HuH-7 (cell line): Measurements from ENCODE around the gene MICAL2.

Experiments used
- DNase-seq: peaks from one replicate; pipeline ENCODE4 v3.0.0; 2011; ENCODE audit warnings: low spot score

Gene MICAL2

DNA sequence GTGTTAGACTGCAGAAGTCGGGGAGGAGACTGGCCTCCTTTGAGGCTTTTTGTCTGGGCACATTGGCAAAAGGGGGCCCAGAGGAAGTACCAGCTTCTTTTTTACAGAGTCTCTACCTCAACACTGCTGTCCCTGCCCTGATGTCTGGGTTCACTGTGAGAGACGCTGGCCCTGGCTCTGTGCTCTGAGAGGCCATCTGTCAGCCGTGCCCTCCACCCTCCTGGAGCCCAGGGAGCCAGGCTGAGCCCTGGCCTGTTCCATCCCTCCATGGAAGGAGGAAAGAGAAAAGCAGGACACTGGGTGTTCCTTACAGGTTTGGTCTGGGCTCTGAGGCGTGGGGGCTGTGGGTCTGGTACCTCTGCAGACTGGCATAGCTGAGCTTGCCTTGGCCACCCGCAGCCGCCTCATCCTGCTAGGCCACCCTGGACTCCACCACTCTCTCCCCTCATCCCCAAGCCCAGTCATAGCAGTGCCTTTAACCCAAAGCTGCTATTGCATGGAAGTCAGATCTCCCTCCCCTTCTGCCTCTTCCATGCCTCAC is 161.5 kb downstream of the MICAL2 start:
- no peak for DNase-seq

GRCh38 chr11:12272821-12273617 is 162.6 kb downstream of the MICAL2 start:
- no peak for DNase-seq

DNA sequence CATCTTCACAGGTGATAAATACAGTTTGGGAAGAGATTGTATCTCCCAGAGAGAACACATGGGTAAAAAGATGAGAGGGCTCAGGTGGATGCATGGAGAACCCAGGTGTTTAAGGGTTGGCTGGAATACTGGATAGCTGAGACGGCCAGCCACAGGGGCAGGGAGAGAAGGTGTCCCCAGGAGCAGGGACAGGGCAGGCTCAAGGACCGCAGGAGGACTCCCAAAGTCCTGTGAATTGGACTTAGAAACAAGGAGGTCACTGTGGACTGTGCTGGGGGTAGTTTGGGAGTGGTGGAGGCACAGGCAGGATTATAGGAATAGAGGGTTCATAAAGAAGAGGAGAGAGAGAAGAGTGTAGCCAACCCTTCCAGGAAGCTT is 163.2 kb downstream of the MICAL2 start:
- no peak for DNase-seq

DNA sequence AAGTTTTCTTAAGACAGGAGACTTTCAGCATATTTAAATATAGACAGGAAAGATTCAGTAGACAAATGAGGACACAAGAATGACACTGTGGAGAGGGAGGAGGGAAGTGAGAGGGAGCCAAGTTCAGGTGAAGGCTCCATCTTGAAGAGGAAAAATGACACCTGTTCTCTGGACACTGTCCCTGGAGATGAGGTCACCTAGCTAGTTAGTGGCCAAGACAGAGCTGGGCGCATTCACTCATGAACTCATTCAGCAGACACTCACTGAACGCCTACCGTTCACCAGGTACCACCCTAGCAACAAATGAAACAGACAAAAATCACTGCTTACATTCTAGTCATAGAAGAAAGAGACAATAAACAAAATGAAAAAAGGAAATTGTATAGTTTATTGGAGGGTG is 163.7 kb downstream of the MICAL2 start:
- DNase-seq: no peak

DNA sequence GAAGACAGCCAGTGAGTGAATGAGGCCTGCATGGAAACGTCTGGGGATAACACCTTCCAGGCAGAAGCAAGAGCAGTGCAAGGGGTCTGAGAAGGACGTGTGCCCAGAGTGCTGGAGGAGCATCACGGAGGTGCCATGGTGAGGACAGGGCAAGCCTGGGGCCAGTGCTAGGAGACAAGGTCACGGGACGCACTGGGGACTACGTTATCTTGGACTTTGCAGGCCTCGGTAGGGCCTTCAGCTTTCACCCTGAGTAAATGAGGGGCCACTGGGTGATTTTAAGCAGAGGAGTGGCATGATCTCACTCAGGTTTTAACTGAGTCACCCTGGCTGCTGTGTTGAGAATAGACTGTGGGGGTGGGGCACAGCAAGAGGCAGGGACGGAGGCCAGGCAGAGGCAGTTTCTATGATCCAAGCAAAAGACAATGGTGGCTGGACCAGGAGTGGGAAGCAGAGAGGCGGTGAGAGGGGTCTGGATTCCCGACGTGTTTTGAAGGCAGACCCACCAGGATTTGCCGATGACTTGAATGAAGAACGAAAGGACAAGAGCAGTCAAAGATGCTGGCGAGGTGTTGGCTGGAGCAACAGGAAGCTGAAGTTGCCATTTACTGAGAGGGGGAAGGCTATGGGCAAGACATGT is 164.3 kb downstream of the MICAL2 start:
- no peak for DNase-seq

- no peak for DNase-seq
Observed at GRCh38 chr11:12275818-12276217, 165.4 kb downstream of the MICAL2 start.

DNA sequence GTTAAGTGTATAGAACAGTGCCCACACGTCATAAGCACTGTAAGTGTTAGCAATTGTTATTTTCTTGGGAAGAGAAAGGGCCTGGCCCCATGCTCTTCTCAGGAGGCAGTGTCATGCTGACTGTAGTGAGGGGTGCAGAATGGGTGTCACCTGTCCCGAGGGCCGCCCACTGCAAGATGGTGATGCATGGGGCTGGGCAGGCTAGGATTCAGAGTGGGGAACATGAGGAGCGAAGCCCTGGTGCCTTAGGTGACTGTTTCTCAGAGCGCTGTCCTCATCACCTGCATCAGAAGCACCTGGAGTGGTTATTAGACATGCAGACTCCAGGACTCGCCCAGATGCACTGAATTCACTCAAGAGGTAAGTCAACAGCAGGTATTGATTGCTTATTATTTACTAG is 166.0 kb downstream of the MICAL2 start:
- no peak for DNase-seq

DNA sequence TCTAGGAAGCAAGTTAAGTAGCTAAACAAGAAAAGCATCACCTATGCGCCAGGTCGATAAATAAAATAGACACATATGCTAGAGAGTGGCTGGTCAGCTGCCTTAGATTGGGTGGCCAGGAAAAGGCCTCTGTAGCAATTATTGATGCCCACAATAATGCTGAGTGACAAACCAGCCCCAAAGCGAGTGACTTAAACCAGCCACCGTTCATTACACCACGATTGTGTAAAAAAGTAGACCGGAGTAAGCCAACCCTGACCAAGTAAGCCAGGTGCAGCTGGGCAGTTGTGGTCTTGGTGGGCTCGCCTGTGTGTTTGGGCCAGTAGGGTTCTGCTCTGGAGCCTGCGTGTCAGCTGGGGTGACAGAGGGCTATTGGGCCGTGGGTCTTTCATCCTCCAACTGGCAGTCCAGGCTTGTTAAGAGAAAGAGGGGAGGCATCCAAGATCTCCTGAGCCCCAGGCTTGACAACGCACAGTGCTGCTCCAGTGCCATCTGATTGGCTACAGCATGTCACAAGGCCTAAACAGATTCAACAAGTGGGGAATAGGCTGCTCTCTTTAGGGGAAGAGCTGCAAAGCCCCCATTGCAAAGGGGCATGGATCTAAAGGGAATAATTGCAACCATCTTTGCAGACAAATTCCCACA is 166.6 kb downstream of the MICAL2 start:
- no peak for DNase-seq

- peak; percentile 53 for DNase-seq
Observed at GRCh38 chr11:12278766-12279671, 168.6 kb downstream of the MICAL2 start.

- no peak for DNase-seq
Observed at GRCh38 chr11:12279672-12280108, 169.3 kb downstream of the MICAL2 start.

GRCh38 chr11:12280199-12280837 is 169.9 kb downstream of the MICAL2 start:
- DNase-seq: no peak

DNA sequence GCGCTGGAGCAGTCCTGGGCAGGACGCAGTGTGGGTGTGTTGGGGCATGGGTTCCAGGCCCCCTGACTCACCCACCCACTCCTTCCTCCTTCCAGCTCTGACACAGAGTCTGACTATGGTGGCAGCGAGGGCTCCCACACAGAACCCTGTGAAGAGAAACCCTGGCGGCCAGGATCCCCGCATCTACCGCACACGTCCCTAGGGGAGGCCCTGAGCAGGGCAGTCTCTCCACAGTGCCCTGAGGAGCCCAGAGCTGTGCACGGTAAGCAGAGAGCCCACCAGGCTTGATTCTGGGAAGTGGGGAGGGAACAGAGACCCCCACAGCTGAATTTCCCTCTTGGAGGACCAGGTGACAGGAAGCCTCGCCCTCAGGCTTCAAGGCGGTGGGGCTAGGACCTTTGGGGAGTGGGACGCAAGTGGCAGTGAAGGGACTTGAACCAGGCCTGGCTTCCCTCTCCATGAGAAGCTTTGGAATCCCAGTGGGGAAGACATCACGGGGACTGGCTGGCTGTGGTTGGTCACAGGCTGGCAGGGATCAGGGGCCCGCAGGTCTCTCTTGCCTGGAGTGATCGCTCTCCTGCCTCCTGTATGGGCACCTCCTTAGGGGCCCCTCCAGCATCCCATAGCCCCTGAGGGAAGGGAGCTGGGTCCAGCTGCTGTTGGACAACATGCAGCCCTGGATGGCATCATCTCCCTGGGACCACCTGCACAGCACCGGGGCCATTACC is 170.6 kb downstream of the MICAL2 start:
- DNase-seq: no peak

DNA sequence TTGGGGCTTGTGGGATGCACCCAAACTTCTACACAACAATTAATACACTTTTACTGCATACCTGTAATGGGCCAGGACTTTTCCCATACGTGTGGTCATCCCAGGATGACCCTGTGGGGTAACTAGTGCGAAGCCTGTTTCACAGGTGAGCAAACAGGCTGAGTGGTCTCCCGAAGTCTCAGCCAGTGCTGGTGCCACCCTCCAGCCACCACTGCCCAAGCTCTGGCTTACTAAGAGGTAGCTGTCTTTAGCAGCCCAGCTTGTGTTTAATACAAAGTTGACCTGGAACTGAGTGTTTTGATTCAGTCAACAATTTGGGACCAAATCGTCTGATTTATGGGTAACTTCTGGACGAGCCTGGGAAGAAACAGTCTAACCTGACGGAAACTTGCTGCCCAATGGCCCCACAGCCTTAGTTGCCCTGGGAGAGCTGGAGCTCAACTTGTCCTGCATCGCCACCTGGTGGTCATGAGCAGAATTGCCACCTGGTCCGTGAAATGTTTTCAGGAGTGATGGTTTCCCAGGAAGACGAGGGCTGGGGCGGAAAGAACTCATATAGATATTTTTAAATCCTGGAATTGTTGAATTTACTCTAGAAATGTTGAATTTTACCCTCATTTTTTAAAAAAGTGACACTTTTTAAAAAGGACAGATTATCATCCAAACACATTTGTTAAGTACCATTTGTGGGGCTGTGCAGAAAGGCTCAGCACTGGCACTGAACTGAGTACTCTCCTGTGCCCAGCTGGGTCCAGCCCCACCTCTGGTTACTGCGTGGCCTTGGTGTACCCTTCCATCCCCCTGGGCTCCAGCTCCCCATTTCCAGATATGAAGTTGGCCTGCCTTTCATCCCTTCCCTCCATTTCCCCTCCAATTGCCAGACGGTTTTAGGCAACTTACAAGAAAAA is 171.4 kb downstream of the MICAL2 start:
- DNase-seq: peak; percentile 84

- DNase-seq: no peak
Observed at GRCh38 chr11:12282676-12283075, 172.3 kb downstream of the MICAL2 start.

DNA sequence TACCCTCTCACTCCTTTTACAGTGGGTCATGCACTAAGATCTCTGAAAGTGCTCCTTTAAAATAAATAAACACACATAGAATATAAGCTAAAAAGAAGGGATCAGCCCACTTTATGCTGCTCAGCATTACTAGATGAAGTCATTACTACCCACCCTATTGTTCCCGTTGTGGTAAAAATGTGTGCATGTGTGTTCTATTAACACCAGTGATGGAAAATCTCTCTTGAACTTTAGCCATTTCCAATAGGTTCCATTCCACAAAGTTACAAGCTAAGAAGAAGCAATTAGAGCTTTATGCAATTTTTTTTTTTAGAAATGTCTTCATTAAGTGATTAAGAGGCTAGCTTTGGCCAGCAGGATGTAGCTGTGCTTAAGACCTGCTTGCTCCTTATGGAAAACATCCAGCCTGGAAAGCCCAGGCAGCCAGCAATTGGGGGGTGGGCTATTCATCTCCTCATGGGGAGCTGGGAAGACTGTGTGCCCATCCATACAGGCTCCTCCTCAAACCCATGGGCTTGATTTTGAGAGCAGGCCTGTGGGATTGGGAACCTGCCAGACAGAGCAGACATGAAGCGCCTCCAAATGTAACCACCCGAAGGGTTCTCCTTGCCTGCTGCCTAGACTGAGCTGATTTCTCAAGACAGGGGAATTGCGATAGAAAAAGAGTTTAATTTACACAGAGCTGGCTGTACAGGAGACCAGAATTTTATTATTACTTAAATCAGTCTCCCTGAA is 174.1 kb downstream of the MICAL2 start:
- DNase-seq: no peak

GRCh38 chr11:12285106-12285505 is 174.7 kb downstream of the MICAL2 start:
- no peak for DNase-seq

DNA sequence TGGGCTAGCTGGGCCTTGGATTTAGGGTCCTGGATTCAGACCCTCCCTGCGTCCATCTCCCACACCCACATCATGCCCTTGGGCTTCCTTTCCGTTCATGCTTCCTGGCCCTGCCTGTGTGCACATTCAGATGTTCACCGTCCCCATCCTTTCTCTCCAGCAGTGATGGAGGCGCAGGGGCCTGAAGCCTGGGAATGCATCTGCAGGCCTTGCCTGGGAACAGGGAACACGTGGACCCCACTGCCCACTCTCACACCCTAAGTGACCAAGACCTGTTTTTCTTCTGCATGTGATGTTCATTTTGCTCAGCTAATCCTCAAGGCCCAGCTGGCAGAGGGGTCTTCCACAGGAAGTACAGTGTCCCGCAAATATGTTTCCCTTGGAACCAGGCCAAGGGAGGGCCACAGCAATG is 175.4 kb downstream of the MICAL2 start:
- no peak for DNase-seq

- no peak for DNase-seq
Observed at GRCh38 chr11:12286606-12287005, 176.2 kb downstream of the MICAL2 start.

GRCh38 chr11:12287009-12287373 is 176.6 kb downstream of the MICAL2 start:
- DNase-seq: no peak
